IPS DF 19.7 (cell line): ENCODE results near the gene KCNK4.

Experiments used
- DNase-seq: peaks from one replicate; pipeline ENCODE4 v3.0.0-alpha.2; 2013; ENCODE audit warnings: low read depth, low spot score

KCNK4 gene

GRCh38 chr11:64289002-64289564, 2.0 kb upstream of the KCNK4 start:
- no peak for DNase-seq

DNA sequence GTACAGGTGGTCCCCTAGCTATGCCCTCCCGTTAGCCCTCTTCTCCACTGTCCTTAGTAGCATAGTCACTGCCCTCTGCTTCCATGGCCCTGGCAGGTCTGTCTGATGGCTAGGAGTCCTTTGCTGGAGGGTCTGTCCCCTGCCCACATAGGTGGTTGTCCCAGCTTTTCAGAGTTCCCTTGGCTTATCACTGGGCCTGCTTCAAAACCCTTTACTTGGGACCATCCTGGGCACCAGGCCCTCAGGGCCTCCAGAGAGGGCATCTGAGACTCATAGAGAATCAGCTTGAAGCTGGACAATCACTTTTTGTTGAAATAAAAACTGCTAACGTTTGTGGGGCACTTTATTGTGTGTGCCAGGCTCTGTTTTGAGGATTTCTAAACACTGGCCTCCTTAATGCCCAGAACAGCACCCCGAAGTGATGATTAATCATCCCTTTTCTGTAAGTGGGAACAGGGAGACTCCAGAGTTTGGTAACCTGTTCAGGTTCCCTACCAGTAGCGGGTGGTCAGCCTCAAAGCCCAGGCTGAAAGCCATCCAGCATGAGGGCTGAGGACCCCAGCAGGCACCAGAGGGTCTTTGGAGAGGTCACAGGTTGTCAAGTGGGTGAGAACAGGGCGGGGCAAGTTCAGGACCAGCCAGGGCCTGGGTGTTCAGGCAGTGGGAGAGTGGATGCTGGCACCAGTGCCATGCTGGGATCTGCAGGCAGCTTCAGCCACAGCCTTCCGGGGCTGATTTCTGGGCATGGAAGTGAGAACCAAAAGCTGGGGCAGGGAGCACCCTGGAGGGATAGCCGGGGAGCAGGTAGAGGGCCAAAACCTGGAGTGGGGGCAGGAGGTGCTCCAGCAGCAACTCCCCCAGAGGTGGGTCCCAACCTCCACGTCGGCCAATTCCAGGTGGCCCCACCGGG, 495 bp upstream of the KCNK4 start:
- DNase-seq = no peak

DNA sequence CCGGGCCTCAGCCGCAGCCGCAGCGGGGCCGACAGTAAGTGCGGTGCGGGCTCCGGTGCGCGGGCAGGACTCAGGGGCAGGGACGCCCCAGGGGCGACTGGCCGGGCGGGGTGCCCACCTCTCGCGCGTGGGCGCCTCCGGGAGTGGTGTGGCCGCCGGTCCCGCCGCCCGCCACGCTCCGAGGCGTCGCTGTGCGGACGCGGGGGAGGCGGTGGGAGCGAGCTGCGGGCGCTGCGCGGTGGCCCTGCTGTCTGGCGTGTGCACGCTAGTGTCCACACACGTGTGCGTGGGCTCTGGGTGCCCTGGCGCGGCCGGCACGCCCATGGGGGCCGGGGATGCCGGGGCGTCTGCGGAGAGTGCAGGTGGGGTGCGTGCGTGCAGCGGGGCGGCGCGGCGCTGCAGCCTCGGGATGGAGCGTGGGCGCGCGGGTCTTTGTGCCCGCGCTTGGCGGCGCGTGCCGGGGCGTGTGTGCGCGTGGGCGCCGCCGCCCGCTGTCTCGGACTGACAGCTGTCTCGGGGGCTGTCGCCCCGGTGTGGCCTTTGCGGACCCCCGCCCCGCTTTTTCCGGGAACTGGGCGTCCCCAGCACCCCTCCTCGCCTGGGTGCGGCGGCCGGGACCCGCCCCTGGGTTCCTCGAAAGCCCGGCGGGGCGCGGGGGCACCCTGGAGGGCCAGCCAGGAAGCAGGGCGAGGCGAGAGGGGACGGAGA, 804 bp downstream of the KCNK4 start:
- DNase-seq = no peak

DNA sequence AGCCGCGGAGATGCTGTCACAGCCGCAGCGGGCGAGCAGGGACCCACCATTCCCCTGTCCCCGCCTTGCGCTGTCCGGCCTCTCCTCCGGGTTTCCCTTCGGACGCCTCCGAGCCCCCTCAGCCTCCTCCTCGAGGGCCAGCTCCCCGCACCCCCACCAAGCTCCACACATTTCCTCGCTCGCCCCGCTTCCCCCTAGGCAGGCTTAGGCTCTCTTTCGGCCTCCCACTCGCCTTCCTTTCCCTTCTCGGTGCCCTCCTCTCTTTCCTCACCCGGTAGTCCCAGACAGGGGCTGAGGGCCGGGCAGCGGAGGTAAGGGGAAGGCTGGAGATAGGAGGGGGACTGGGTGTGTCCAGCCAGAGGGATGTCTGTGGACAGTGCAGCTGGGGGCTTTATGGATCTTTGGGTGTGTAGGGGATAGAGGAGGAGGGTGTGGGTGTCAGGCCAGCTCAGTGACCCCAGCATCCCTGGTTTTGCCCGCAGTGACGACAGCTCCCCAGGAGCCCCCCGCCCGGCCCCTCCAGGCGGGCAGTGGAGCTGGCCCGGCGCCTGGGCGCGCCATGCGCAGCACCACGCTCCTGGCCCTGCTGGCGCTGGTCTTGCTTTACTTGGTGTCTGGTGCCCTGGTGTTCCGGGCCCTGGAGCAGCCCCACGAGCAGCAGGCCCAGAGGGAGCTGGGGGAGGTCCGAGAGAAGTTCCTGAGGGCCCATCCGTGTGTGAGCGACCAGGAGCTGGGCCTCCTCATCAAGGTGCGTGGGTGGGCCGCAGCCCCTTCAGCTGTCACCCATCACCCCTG, 1.6 kb downstream of the KCNK4 start:
- DNase-seq = no peak

GRCh38 chr11:64294774-64295173, 3.7 kb downstream of the KCNK4 start:
- no peak for DNase-seq

GRCh38 chr11:64295760-64296159, 4.7 kb downstream of the KCNK4 start:
- DNase-seq = no peak

GRCh38 chr11:64296236-64296635, 5.1 kb downstream of the KCNK4 start:
- no peak for DNase-seq

DNA sequence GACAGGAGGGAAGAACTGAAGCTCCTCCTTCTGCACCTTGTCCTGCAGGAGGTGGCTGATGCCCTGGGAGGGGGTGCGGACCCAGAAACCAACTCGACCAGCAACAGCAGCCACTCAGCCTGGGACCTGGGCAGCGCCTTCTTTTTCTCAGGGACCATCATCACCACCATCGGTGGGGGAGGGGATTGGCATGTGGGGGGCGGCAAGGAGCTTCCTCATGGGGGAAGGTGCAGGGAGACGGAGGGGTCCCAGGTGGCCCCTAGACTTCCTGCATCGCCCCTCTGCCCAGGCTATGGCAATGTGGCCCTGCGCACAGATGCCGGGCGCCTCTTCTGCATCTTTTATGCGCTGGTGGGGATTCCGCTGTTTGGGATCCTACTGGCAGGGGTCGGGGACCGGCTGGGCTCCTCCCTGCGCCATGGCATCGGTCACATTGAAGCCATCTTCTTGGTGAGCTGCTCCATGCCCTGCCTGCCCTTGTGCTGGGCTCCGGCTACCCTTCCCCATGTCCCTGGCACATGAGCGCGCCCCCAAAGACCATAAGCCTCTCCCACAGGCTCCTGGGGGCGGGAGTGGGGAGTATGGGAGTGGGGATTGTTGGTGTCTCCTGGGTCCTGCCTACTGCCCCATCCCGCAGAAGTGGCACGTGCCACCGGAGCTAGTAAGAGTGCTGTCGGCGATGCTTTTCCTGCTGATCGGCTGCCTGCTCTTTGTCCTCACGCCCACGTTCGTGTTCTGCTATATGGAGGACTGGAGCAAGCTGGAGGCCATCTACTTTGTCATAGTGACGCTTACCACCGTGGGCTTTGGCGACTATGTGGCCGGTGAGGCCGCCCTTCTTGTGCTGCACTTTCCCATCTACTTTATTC, 6.0 kb downstream of the KCNK4 start:
- no peak for DNase-seq

- no peak for DNase-seq
Observed at GRCh38 chr11:64297699-64298358, 6.7 kb downstream of the KCNK4 start.

DNA sequence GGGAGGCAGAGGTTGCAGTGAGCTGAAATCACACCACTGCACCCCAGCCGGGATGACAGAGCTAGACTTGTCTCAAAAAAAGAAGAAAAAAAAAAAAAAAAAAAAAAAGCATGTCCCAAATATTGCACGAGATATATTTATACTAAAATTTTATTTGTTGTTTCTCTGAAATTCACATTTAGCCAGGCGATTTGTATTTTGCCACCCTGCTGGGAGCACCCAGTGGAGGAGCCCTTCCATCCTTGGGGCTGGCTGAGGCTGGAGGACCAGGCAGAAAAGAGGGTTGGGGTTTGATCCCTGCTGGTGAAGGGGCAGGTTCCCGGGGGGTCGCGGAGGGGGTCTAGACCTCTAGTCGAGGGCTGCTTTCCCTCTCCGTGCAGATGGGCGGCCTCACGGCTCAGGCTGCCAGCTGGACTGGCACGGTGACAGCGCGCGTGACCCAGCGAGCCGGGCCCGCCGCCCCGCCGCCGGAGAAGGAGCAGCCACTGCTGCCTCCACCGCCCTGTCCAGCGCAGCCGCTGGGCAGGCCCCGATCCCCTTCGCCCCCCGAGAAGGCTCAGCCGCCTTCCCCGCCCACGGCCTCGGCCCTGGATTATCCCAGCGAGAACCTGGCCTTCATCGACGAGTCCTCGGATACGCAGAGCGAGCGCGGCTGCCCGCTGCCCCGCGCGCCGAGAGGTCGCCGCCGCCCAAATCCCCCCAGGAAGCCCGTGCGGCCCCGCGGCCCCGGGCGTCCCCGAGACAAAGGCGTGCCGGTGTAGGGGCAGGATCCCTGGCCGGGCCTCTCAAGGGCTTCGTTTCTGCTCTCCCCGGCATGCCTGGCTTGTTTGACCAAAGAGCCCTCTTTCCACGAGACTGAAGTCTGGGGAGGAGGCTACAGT, 8.1 kb downstream of the KCNK4 start:
- DNase-seq = no peak

DNA sequence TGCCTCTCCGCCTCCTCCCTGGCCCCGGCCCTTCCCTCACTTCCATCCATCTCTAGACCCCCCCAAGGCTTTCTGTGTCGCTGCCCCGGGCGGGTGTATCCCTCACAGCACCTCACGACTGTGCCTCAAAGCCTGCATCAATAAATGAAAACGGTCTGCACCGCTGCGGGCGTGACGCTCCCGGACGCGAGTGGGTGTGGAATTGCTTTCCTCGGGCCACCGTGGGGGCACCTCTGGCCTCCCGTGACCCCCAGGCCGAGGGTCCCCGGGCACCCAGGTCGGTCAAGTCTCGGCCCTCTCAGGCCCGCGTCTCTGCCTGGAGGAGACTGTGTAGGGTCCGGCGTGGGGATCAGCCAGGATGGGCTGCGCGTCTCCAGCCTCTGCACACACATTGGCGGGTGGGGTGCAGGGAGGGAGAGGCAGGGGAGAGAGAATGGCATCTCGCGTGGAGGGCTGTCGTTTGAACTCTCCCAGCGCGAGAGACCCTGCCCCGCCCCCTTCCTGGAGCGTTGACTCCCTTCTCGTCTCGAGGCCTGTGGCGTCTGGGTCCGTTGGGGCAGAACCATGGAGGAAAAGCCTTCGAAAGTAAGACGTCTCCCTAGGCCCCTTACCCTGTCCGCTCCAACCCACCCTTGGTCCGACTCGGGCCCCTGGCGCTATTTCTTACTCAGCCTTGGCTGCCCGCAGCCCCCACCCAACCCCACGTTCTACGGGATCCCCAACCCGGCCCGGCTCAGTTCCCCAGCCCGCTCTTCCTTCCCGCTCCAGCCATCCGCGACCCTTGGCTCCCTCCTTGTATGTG, 8.9 kb downstream of the KCNK4 start, which contains the start of gene CATSPERZ:
TSS of gene CATSPERZ (plus strand) at position 512 of the 802 bp plus-strand sequence. CDS start at position 565, 53 bp downstream.
- DNase-seq = no peak

DNA sequence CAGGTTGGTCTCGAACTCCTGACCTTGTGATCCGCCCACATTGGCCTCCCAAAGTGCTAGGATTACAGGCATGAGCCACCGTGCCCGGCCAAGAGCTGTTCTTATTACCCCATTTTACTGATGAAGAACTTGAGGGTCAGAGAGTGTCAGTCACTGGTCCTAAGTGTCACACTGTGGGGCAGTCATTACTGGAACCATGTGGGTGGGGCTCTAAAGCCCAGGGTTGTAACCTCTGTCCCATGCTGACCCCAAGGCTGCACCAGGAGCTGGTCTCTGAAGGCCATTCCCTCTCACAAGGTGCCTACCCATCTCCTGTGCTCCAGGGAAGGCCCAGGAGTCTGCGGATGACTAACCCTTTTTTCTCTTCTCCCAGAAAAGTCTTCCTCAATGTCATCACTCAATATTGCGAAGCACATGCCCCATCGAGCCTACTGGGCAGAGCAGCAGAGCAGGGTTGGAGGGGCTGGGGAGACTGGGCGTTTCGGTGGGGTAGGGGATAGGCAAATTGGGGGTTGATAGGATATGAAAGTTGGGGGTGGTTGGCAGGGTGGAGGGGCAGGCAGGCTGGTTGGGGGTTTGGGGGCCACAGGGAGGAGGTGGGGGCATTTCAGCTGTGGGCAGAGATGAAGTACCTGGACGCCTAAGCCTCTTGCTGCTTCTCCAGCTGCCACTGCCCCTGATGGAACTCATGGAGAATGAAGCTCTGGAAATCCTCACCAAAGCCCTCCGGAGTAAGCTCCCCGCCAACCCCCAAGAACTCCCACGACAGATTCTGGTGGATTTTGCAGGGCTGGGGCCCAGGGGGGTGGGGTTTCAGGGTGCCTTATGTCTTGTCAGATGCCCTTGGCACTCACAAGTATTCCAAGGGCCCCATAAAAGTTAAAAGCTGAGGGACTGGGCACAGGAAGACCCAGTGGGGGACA, 12.3 kb downstream of the KCNK4 start:
- no peak for DNase-seq

DNA sequence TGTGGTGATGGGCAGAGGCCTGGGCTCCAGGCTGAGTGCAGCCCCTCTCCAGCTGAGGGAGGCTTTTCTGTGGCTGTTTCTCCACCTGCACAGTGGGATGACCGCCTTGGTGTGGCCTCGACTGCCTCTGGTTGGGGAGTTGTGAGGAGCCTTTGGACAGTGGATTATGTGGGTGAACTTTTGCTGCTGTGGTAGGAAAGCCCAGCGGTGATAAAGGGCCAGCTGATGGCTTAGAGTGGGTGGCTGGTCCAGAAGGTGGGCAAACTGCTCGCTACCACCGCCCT, 12.9 kb downstream of the KCNK4 start:
- no peak for DNase-seq

DNA sequence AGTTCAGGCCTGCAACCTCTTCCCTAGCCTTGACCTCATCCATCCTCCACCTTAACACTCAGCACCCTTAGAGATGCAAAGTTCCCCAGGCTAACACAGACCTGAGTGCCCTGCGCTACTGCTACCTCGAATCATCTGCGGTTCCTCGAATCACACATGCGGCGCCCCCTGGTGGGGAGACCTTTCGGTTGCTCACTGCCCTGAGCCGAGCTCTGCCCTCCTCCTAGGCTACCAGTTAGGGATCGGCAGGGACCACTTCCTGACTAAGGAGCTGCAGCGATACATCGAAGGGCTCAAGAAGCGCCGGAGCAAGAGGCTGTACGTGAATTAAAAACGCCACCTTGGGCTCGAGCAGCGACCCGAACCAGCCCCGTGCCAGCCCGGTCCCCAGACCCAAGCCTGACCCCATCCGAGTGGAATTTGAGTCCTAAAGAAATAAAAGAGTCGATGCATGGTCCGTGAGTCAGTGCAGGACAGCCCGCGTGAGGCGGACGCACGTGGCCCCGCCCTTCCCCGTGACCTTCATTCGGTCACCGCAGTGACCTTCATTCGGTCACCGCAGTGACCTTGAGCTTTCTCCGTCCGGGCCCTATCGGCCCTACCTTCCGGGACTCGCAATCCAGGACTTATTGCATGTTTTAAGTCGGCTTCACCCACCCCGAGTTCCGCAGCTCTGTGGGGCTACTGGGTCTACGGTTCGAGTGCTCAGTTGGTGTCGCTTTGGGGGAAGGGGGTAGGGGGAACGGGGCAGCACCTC, 13.4 kb downstream of the KCNK4 start:
- DNase-seq = peak; percentile 90

GRCh38 chr11:64305075-64305690, 14.1 kb downstream of the KCNK4 start, which contains the start of gene ESRRA:
ESRRA (plus strand) TSS chr11:64305524; CDS start chr11:64307180, 1,656 bp downstream.
- peak; percentile 90 for DNase-seq
